GM19025 (cell line): ENCODE data around the gene CRIP2.

ENCODE experiments used
- ATAC-seq: cut with Tn5 transposase; IDR thresholded peaks from one replicate; pipeline ENCODE4 v1.9.1; 2021; ENCODE audit warnings: mild to moderate bottlenecking, low read depth, moderate library complexity; ENCODE audit not compliant: unreplicated experiment

Gene CRIP2, protein sequence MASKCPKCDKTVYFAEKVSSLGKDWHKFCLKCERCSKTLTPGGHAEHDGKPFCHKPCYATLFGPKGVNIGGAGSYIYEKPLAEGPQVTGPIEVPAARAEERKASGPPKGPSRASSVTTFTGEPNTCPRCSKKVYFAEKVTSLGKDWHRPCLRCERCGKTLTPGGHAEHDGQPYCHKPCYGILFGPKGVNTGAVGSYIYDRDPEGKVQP

DNA sequence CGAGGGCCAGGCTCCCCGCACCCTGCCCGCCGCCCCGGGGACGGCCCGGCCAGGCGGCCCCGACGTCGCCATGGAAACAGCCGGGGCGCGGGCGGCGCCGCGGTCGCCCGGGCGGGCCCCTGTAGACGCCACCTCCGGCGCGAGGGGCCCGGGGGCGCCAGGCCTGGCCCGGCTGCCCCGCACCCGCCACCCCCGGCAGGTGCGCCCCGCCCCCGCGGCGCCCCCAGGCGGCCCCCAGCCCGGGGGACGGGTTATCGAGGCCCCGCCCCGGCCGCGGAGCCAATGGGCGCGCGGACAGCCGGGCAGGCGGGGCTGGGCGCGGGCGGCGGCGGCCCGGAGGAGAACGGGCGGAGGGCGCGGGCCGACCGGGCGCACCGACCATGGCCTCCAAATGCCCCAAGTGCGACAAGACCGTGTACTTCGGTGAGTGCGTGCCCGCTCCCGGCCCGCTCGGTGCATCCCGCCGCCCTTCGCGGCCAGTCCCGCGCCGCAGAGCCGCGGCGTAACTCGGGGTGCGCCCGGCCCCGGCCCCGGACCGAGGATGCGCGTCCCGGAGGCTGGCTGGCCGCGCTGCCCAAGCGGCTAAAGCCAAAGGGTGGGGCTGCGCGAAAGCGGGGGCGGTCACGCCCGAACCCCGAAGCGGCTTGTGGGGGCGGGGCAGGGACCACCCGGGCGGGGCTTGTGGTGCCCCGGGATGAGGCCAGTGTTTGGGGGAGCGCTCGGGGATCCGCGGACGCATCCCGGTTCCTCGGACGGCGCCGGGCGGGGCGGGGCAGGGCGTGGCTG, at the start of gene CRIP2:
CRIP2 (plus strand) TSS at position 339 of the 786 bp plus-strand sequence; CDS start at position 381, 42 bp downstream.
- ATAC-seq = no peak

GRCh38 chr14:105424861-105425260, 49.8 kb upstream of the CRIP2 start:
- no peak for ATAC-seq

- ATAC-seq = no peak
Measured at GRCh38 chr14:105425823-105426247, 48.8 kb upstream of the CRIP2 start.

GRCh38 chr14:105426416-105427130, 48.0 kb upstream of the CRIP2 start:
- ATAC-seq = no peak

- ATAC-seq = no peak
Measured at GRCh38 chr14:105427412-105427811, 47.2 kb upstream of the CRIP2 start.

DNA sequence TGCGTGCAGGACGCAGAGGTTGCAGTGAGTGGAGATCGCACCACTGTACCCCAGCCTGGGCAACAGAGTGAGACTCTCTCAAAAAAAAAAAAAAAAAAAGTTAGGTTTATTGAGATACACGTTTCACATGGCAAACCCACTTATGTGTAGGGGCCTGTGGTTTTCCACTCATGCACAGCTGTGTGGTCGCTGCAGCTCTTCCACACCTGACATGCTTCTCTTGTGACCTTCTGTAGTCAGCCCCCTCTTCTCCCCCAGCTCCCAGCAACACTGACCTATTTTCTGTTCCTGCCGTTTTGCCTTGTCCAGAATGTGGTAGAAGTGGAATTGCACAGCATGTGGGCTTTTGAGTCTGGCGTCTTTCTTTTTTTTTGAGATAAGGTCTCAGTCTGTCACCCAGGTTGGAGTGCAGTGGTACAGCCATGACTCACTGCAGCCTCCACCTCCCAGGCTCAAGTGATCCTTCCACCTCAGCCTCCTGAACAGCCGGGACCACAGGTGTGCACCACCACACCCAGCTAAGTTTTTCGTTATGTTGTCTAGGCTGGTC, 46.6 kb upstream of the CRIP2 start:
- no peak for ATAC-seq

- no peak for ATAC-seq
Measured at GRCh38 chr14:105430042-105430441, 44.6 kb upstream of the CRIP2 start.

GRCh38 chr14:105430565-105430964, 44.1 kb upstream of the CRIP2 start:
- no peak for ATAC-seq

GRCh38 chr14:105431256-105431655, 43.4 kb upstream of the CRIP2 start:
- no peak for ATAC-seq

DNA sequence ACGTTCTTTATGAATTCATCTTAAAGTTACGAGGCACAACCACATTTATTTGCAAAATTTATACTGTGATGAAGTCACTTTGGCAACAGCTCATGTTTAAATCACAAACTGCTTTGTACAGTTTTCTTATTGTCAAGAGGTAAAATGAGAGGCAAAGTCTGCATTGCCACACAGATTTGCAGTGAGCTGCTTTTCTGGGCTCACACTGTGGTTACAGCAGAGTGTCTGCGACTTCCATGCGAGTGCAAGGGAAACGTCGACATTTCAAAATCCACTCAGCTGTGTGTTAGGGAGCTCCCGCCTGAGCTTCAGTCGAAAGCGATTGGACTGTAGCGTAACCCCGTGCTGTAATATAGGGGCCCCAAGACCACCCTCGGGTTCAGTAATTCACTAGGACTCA, 42.0 kb upstream of the CRIP2 start:
- no peak for ATAC-seq

DNA sequence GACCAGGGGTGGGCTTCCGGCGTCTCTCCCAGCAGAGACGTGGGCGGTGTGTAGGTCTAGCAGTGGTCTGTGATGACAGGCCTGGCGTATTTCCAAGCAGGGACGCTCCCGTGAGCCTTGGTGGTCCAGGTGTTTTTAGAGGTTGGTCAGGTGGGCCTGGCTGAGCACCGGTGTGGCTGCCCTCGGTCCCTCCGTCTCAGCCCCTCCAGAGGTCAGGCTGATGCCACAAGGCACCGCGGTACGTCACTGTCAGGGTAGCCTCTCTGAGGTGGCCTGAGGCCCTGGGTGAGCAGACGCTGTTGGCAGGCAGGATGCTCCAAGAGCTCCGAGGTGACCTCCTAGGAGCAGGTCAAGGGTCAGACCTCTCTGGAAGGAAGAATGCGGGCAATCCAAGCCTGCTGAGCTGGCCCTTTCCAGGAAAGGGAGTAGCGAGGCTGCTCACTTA, 41.4 kb upstream of the CRIP2 start:
- ATAC-seq = no peak

DNA sequence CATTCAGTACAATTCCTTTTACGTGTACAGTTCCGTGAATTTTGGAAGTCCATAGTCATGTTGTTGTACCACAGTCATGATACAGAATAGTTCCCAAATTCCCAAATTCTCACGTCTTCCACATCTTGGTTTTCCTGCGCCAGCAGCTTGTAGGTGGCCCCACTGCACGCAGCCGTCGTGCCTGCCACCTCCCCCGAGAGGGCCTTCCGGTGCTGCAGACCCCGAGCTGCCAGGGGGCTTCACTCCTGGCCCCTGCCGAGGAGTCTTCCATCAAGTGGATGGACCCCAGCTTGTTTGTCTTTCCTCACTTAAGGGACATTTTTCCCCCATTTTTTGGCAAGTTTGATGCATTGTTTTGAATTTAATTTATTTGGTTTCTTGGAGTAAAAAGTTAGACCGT, 38.2 kb upstream of the CRIP2 start:
- ATAC-seq = no peak

DNA sequence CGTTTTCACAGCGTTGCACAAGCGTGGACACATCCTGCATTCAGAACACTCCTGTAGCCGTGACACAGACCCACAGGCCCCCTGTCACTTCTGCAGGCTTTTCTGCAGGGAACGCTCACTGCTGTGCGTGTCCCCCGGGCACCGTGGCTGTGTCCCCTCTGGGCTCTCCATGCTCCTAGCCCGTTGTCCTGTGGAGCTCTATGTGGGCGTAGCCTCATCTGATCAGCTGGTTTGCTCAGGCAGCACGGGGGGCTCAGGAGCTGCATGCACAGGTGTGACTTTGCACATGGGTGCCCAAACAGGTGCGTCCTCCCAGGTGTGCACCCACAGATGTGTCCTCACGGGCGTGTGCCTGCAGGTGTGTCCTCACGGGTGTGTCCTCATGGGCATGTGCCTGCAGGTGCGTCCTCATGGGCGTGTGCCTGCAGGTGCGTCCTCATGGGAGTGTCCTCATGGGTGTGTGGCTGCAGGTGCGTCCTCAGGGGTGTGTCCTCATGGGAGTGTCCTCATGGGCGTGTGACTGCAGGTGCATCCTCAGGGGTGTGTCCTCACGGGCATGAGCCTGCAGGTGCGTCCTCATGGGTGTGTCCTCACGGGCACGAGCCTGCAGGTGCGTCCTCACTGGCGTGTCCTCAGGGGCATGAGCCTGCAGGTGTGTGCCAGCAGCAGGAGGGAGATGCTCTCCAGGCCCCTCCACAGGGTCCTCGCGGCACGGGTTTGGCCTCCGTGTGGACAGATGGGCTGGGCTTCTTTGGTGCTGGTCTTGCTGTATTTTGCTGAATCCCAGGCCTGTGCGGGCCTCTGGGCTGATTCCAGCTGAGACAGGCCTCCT, 37.5 kb upstream of the CRIP2 start:
- ATAC-seq = no peak

- no peak for ATAC-seq
Measured at GRCh38 chr14:105437723-105438500, 36.7 kb upstream of the CRIP2 start.

GRCh38 chr14:105439179-105439578, 35.4 kb upstream of the CRIP2 start:
- no peak for ATAC-seq

GRCh38 chr14:105439710-105440553, 34.7 kb upstream of the CRIP2 start:
- no peak for ATAC-seq

DNA sequence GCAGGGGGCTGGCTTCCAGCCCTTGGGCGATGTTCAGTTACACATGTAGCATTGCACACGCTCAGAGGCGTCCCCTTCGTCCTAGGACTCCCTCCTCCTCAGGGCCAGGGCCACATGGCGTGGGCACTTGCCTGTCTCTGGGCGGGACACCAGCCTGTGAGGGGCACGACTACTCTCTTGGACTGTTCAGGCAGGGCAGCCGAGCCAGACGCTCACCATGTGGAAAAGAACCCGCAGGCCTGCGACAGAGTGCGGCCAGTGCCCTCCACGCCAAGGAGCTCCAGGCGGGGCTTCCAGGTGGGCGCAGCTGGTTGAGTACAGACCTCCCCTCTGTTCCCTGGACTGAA, 34.1 kb upstream of the CRIP2 start:
- no peak for ATAC-seq

GRCh38 chr14:105440992-105441391, 33.6 kb upstream of the CRIP2 start:
- ATAC-seq = no peak

- ATAC-seq = no peak
Measured at GRCh38 chr14:105442125-105442524, 32.5 kb upstream of the CRIP2 start.
